Measurements from ENCODE around the gene KRT74. TPM values are rescaled to one million over a fixed set of nuclear protein-coding genes. Genes with fewer than 3 reads are reported as not detected.

The KRT74 gene
- total and polyA plus RNA-seq, 3 experiments from 2014 or later = not detected

DNA sequence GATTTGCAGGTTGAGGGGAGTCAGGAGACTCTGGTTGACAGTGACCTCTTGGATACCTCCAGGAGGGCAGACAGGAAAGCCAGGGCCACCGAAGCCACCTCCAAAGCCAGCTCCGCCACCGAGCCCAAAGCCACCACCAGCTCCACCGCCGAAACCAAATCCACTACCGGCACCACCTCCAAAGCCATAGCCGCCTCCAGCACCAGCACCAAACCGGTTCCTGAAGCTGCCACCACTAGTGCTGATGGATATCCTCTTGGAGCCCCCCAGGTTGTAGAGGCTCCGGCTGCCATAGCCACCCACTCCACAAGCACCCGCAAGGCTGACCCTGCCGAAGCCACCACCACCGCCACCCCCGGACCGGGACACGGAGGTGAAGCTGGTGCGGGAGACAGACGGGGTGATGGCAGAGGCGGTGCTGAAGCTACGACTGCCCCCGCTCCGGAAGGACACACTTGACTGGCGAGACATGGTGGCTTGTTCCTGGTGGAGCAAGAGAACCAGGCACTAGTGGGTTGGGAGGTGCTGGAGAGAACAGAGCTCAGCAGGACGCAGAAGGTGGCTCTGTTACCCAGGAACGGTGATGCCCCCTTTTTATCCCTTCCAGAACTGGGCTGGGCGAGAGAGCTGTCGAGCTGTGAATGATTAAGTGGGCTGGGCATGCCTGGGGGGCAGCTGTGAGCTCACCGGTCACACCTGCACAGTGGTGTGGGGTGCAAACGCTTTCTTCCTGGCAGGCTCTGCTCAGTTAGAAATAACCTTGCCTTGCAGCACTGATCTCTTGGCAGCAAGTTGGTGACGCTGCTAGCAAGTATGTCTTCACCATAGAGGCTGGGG is 53.6 kb downstream of the KRT74 start, which contains the start of gene KRT5:
Gene KRT5, minus strand, starts transcription at position 569 of the 837 bp plus-strand sequence. Its CDS starts 98 bp downstream, at position 471.
- Mint-ChIP-seq H3K36me3 (no peaks in the 10 kb centered on the region), H3K27me3 (peaks cover 6 to 20% of the 10 kb centered on the region in 2 donors), H3K27ac (peak within 1 kb of the TSS in 1 of 8 donors; percentile 90), H3K9me3 (no peaks in the 10 kb centered on the region), H3K4me1 (no peaks in the 10 kb centered on the region), H3K4me3 (no peak within 1 kb of the TSS)
- Histone ChIP-seq H3K36me3 (ENCODE audit: insufficient read depth, low read length) (no peaks in the 10 kb centered on the region), H3K9me3 (ENCODE audit: low read length) (no peaks in the 10 kb centered on the region), H3K27ac (ENCODE audit: low read depth, low read length) (no peak within 1 kb of the TSS), H3K4me3 (ENCODE audit: low read length) (no peak within 1 kb of the TSS), H3K4me1 (ENCODE audit: insufficient read depth, low read length) (no peaks in the 10 kb centered on the region), H3K27me3 (ENCODE audit: insufficient read depth, low read length, poor library complexity, severe bottlenecking) (no peaks in the 10 kb centered on the region)
- no peak for DNase-seq
- ChIA-PET CTCF (interaction anchor here (1.5 to 1.6 kb wide), 2 partner anchors 13 to 53 kb away, joined by 3 to 8 read pairs; no protein-coding TSS in a partner anchor), POLR2A (no interaction called here)

DNA sequence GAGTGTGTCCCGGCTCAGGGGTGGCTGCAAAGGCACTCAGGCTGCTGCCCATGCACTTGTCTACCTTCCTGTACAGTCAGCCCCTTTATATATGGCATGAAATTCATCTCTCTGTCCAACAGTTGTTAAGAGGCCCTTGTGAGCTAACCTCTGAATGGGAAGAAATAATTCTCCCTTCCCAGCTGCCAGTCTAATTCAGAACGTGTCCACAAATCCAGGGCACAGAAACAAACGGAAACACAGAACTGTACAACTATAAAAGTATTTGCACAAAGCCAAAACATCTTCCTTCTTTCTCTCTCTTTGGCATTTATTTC is 54.3 kb downstream of the KRT74 start:
- no peak overlapping the region for H3K4me3 Mint-ChIP-seq
- no peaks in the 10 kb centered on the region for H3K9me3 ChIP-seq (ENCODE audit: low read length)
- H3K4me3 ChIP-seq (ENCODE audit: low read length) = no peak overlapping the region
- no peaks in the 10 kb centered on the region for H3K4me1 Mint-ChIP-seq
- peaks cover 6 to 22% of the 10 kb centered on the region in 2 donors for H3K27me3 Mint-ChIP-seq
- H3K27ac Mint-ChIP-seq = peak overlapping the region in 1 of 8 donors; percentile 90
- no peak for DNase-seq
- ChIA-PET POLR2A (no interaction called here), CTCF (interaction anchor here (1.5 to 1.6 kb wide), 2 partner anchors 12 to 53 kb away, joined by 3 to 8 read pairs; no protein-coding TSS in a partner anchor)
- no peaks in the 10 kb centered on the region for H3K36me3 Mint-ChIP-seq
- H3K27me3 ChIP-seq (ENCODE audit: insufficient read depth, low read length, poor library complexity, severe bottlenecking) = no peaks in the 10 kb centered on the region
- no peaks in the 10 kb centered on the region for H3K9me3 Mint-ChIP-seq
- no peak overlapping the region for H3K27ac ChIP-seq (ENCODE audit: low read depth, low read length)
- H3K36me3 ChIP-seq (ENCODE audit: insufficient read depth, low read length) = no peaks in the 10 kb centered on the region
- no peaks in the 10 kb centered on the region for H3K4me1 ChIP-seq (ENCODE audit: insufficient read depth, low read length)

GRCh38 chr12:52518574-52519386 is 54.9 kb downstream of the KRT74 start:
- no peaks in the 10 kb centered on the region for H3K27me3 ChIP-seq (ENCODE audit: insufficient read depth, low read length, poor library complexity, severe bottlenecking)
- ChIA-PET CTCF (interaction anchor here (1.5 to 1.6 kb wide), 2 partner anchors 12 to 54 kb away, joined by 3 to 8 read pairs; no protein-coding TSS in a partner anchor), POLR2A (no interaction called here)
- no peaks in the 10 kb centered on the region for H3K4me1 ChIP-seq (ENCODE audit: insufficient read depth, low read length)
- H3K36me3 Mint-ChIP-seq = no peaks in the 10 kb centered on the region
- H3K27ac ChIP-seq (ENCODE audit: low read depth, low read length) = no peak overlapping the region
- no peak overlapping the region for H3K4me3 ChIP-seq (ENCODE audit: low read length)
- H3K4me1 Mint-ChIP-seq = no peaks in the 10 kb centered on the region
- H3K9me3 Mint-ChIP-seq = no peaks in the 10 kb centered on the region
- no peak for DNase-seq
- no peak overlapping the region for H3K4me3 Mint-ChIP-seq
- peaks cover 8 to 27% of the 10 kb centered on the region in 2 donors for H3K27me3 Mint-ChIP-seq
- H3K27ac Mint-ChIP-seq = peak overlapping the region in 1 of 8 donors; percentile 15
- no peaks in the 10 kb centered on the region for H3K36me3 ChIP-seq (ENCODE audit: insufficient read depth, low read length)
- H3K9me3 ChIP-seq (ENCODE audit: low read length) = no peaks in the 10 kb centered on the region

GRCh38 chr12:52517888-52518287 is 55.8 kb downstream of the KRT74 start:
- H3K36me3 Mint-ChIP-seq = no peaks in the 10 kb centered on the region
- H3K9me3 Mint-ChIP-seq = no peaks in the 10 kb centered on the region
- Histone ChIP-seq H3K27ac (ENCODE audit: low read depth, low read length) (no peak overlapping the region), H3K4me1 (ENCODE audit: insufficient read depth, low read length) (no peaks in the 10 kb centered on the region), H3K4me3 (ENCODE audit: low read length) (no peak overlapping the region), H3K36me3 (ENCODE audit: insufficient read depth, low read length) (no peaks in the 10 kb centered on the region), H3K27me3 (ENCODE audit: insufficient read depth, low read length, poor library complexity, severe bottlenecking) (no peaks in the 10 kb centered on the region), H3K9me3 (ENCODE audit: low read length) (no peaks in the 10 kb centered on the region)
- ChIA-PET POLR2A (no interaction called here), CTCF (no interaction called here)
- H3K4me3 Mint-ChIP-seq = no peak overlapping the region
- peak overlapping the region in 1 of 8 donors; percentile 61 for H3K27ac Mint-ChIP-seq
- no peaks in the 10 kb centered on the region for H3K4me1 Mint-ChIP-seq
- no peak for DNase-seq
- peaks cover 11 to 35% of the 10 kb centered on the region in 2 donors for H3K27me3 Mint-ChIP-seq

DNA sequence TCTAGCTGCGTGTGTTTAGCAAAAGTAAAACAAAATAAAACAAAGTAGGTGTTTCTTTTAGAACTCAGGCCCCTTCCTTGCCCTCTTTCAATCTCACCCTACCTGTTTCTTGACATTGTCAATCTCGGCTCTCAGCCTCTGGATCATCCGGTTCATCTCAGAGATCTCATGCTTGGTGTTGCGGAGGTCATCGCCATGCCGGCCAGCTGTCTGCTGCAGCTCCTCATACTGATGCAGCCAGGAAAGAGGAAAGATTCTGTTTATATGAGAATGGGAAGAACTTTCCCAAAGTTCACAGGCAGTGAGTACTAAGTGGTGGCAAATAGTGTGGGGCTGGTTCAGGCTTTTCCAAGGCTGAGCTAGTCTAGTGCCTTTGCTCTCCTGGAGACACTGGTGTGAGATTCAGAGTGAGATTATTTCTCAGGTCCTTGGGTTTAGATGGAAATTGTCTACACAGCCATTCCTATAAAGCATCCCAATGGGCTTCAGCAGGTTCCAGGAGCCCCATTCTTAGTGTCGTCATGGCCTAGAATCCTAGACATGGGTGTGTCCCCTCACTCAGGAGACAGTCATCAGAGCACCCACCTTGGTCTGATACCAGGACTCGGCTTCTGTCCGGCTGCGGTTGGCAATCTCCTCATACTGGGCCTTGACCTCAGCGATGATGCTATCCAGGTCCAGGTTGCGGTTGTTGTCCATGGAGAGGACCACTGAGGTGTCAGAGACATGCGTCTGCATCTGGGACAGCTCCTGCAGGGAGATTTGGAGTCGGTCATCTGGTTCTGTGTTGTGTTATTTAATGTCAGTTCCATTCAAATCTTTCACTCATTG is 56.4 kb downstream of the KRT74 start:
- H3K4me1 ChIP-seq (ENCODE audit: insufficient read depth, low read length) = no peaks in the 10 kb centered on the region
- no peaks in the 10 kb centered on the region for H3K27me3 ChIP-seq (ENCODE audit: insufficient read depth, low read length, poor library complexity, severe bottlenecking)
- no peaks in the 10 kb centered on the region for H3K4me1 Mint-ChIP-seq
- H3K36me3 Mint-ChIP-seq = no peaks in the 10 kb centered on the region
- H3K27ac Mint-ChIP-seq = peak overlapping the region in 1 of 8 donors; percentile 36
- H3K36me3 ChIP-seq (ENCODE audit: insufficient read depth, low read length) = no peaks in the 10 kb centered on the region
- peaks cover 11 to 35% of the 10 kb centered on the region in 2 donors for H3K27me3 Mint-ChIP-seq
- H3K4me3 Mint-ChIP-seq = no peak overlapping the region
- H3K9me3 Mint-ChIP-seq = no peaks in the 10 kb centered on the region
- H3K27ac ChIP-seq (ENCODE audit: low read depth, low read length) = no peak overlapping the region
- H3K9me3 ChIP-seq (ENCODE audit: low read length) = no peaks in the 10 kb centered on the region
- ChIA-PET POLR2A (no interaction called here), CTCF (interaction anchor here (1.4 kb wide), 1 partner anchor 362 kb away, joined by 3 read pairs; no protein-coding TSS in a partner anchor)
- H3K4me3 ChIP-seq (ENCODE audit: low read length) = no peak overlapping the region
- DNase-seq = no peak

- POLR2A ChIA-PET = no interaction called here
- Histone ChIP-seq H3K9me3 (ENCODE audit: low read length) (no peaks in the 10 kb centered on the region), H3K36me3 (ENCODE audit: insufficient read depth, low read length) (no peaks in the 10 kb centered on the region), H3K27ac (ENCODE audit: low read depth, low read length) (no peak overlapping the region), H3K27me3 (ENCODE audit: insufficient read depth, low read length, poor library complexity, severe bottlenecking) (peaks cover 5% of the 10 kb centered on the region), H3K4me3 (ENCODE audit: low read length) (no peak overlapping the region), H3K4me1 (ENCODE audit: insufficient read depth, low read length) (no peaks in the 10 kb centered on the region)
- Mint-ChIP-seq H3K4me3 (no peak overlapping the region), H3K27ac (no peak overlapping the region), H3K36me3 (peaks cover 0 to 3% (median 0%) of the 10 kb centered on the region in 3 donors), H3K9me3 (peaks cover 0 to 6% (median 6%) of the 10 kb centered on the region in 5 donors), H3K27me3 (peaks cover 12 to 40% of the 10 kb centered on the region in 2 donors), H3K4me1 (no peaks in the 10 kb centered on the region)
- CTCF ChIA-PET = interaction anchor here (1.4 kb wide), 1 partner anchor 363 kb away, joined by 3 read pairs; no protein-coding TSS in a partner anchor
- no peak for DNase-seq
Measured at GRCh38 chr12:52515927-52516831, 57.5 kb downstream of the KRT74 start.
